Astrocyte of the spinal cord (primary cell): ENCODE results near the gene TSSK1B.

Experiments used
- DNase-seq: peaks from one replicate; pipeline ENCODE4 v3.0.0; 2011; ENCODE audit warnings: low read depth, low spot score
- H3K4me3 ChIP-seq: 2 replicates; pipeline ENCODE4 v1.5.1; 2011; ENCODE audit warnings: low read depth, mild to moderate bottlenecking, low read length, moderate library complexity
- in situ Hi-C: cut with HindIII; loops from 2 replicates; pipeline ENCODE4 v1.10.0; 2017; ENCODE audit warnings: low sequenced_read_pairs
- TF ChIP-seq, protein P1 (sequence below): IDR thresholded peaks from 2 replicates; pipeline ENCODE4 v1.5.1; 2012; ENCODE audit warnings: low read depth, mild to moderate bottlenecking, low read length, inconsistent platforms

The TSSK1B gene

DNA sequence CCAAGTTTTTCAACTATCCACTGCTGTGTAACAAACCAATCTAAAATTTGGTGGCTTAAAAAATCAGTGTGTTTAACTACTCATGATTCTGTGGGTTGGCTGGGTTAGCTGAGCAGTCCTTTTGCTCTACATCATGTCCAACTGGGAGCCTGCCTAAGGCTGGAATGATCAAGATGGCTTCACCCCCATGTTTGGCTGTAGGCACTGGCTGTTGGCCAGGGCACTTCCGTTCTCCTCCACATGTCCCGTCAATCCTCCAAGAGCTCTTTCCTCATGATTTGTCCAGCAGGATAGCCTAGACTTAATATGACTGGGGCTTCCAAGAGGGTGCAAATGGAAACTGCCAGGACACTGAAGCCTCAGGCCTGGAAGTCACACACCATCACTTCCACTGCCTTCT, 17.0 kb upstream of the TSSK1B start:
- no peak overlapping the region for H3K4me3 ChIP-seq
- no peak for DNase-seq
- in situ Hi-C loops: no loop called here
- TF ChIP-seq, protein P1, sequence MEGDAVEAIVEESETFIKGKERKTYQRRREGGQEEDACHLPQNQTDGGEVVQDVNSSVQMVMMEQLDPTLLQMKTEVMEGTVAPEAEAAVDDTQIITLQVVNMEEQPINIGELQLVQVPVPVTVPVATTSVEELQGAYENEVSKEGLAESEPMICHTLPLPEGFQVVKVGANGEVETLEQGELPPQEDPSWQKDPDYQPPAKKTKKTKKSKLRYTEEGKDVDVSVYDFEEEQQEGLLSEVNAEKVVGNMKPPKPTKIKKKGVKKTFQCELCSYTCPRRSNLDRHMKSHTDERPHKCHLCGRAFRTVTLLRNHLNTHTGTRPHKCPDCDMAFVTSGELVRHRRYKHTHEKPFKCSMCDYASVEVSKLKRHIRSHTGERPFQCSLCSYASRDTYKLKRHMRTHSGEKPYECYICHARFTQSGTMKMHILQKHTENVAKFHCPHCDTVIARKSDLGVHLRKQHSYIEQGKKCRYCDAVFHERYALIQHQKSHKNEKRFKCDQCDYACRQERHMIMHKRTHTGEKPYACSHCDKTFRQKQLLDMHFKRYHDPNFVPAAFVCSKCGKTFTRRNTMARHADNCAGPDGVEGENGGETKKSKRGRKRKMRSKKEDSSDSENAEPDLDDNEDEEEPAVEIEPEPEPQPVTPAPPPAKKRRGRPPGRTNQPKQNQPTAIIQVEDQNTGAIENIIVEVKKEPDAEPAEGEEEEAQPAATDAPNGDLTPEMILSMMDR: no peak

DNA sequence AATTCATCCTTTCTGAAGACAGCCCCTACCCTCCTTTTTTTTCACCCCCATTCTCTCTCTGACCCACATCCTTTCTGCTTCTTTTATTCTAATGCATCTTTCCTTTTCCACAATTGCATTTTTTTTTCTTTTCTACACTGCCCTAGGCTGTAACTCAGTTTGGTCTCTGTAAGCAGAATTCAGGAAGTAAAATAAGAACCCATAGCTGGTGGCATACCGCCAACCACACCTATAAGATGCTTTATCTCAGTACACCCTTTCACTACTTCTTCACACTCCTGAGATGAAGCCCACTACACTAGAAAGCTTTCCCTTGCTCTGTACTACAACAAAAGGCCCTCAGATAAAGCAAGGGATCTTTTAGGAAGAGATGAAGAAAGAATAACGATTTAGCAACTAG, 16.1 kb upstream of the TSSK1B start:
- TF ChIP-seq, protein P1: no peak
- no peak for DNase-seq
- no peak overlapping the region for H3K4me3 ChIP-seq
- in situ Hi-C loops: no loop called here

DNA sequence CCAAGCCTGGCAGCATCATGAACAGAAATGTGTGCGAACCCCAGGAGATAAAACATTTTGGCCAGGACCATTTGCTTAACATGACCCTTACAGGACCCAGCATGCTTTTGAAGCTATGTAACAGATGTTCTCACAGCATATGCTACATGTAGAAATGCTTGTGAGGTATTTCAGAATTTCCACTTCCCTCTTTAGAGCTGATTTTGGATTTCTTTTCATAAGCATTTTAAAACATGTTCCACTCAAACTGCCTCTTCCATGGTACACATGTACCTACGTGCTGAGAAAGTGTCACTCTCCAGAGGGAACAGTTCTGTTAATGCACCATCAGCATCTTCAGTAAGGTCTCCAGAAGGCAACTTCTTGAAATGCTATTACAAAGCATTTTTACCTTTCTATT, 15.7 kb upstream of the TSSK1B start:
- TF ChIP-seq, protein P1: no peak
- peak; percentile 52 for DNase-seq
- no peak overlapping the region for H3K4me3 ChIP-seq
- in situ Hi-C loops: no loop called here

DNA sequence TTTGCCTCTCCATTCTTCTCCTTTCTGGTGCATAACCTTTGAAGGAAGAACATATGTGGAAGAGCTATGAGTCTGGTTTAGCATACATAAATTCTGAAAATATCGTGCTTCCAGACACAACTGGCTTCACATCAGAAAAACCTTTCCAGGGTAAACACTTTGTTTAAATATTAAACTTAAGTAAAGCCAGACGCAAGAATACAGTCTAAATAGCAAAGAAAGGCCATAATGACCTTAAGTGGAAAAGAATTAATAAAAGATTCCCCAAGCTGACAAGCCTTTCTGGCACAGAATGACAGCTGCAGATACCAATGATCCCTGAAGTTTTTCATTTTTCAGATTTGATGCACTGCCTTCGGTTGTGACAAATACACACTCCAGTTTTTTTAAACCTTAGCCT, 13.5 kb upstream of the TSSK1B start:
- in situ Hi-C loops: no loop called here
- TF ChIP-seq, protein P1: no peak
- H3K4me3 ChIP-seq: no peak overlapping the region
- DNase-seq: no peak

DNA sequence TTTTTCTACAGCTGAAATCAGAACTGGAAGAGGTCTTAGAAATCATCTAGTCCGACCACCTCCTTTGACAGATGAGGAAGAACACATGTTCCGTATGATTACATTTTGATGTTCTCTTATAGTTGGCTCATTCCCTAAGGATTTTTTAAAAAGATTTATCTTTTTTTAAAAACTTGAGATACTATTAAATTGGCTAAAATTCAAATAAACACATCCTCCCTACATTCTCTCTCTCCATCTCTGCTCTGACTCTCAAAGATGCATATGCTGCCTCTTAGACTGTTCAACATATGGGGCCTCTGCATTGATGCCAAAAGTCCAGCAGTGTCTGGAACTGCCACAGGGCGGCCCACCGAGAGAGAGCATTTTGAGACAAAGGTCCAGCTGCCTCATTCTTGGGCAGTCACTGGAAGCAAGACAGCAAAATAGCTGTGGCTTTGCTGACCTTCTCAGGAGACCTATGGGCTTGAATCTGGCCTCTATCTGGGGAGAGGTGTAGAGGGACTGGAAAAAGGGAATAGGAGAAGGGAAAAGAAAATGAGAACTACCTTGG, 12.8 kb upstream of the TSSK1B start:
- no peak overlapping the region for H3K4me3 ChIP-seq
- TF ChIP-seq, protein P1: peak; percentile 19
- peak; percentile 6 for DNase-seq
- in situ Hi-C loops: no loop called here

DNA sequence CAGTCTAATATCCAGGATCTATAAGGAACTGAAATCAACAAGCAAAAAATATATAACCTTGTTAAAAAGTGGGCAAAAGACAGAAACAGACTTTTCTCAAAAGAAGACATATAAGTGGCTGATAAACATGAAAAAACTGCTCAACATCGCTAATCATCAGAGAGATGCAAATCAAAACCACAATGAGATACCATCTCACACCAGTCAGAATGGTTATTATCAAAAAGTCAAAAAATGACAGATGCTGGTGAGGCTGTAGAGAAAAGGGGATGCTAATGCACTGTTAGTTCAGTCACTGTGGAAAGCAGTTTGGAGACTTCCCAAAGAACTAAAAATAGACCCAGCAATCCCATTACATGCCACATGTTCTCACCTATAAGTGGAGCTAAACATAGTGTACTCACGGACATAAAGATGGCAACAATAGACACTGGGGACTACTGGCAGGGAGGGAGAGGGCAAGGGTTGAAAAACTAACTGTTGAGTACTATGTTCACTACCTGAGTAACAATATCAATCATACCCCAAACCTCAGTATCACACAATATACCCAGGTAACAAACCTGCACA, 11.7 kb upstream of the TSSK1B start:
- TF ChIP-seq, protein P1: no peak
- no peak for DNase-seq
- in situ Hi-C loops: no loop called here
- no peak overlapping the region for H3K4me3 ChIP-seq
